HCT116 (cell line): Measurements from ENCODE around the gene KCNN3. TPM values are rescaled to one million over a fixed set of nuclear protein-coding genes. Genes with fewer than 3 reads are reported as not detected.

Experiments used
- ATAC-seq: fragments of 200-7000 bp; cut with Tn5 transposase; 2 replicates; pipeline ENCODE4 v1.9.1; 2020; ENCODE audit warnings: mild to moderate bottlenecking, moderate library complexity
- BruUV-seq: library from RNA; stranded (reverse); fragments of 400-500 nt; replicated peaks from 2 replicates; lab custom pipeline; 2021; lab: Mats Ljungman, UMichigan
- CTCF ChIA-PET: fragments of 300-600 bp; sonication (Branson Sonifier 250); formaldehyde crosslinking; loops from one replicate; lab custom pipeline; 2021; ENCODE audit warnings: antibody characterized with exemption; lab: Charles Lee
- POLR2A ChIA-PET: fragments of 300-600, 350-600 bp; sonication (Branson Sonifier 250); formaldehyde crosslinking; loops from one replicate; lab custom pipeline; 2021; ENCODE audit warnings: antibody characterized with exemption; lab: Charles Lee
- RAD21 ChIA-PET, 2 experiments: fragments of 300-600 bp; sonication (Branson Sonifier 250); formaldehyde crosslinking; loops; one replicate each; lab custom pipeline; 2023; ENCODE audit warnings: low total read pairs in 2 of 2; ENCODE audit not compliant: uncharacterized antibody in 2 of 2, unreplicated experiment in 2 of 2, low non-redundant PET in 1 of 2; lab: Charles Lee
- DNase-seq: peaks from one replicate; pipeline ENCODE4 v3.0.0-alpha.2; 2010; ENCODE audit warnings: low read depth, low spot score
- H2AFZ ChIP-seq: fragments of 200-600 bp; shearing (Covaris generic), sonication (generic); 2 replicates; pipeline ENCODE4 v1.6.1; 2017; ENCODE audit warnings: low read depth, mixed run types, mixed read lengths, antibody characterized with exemption, low read length; ENCODE audit not compliant: poor library complexity, severe bottlenecking
- H3K27ac ChIP-seq: 2 replicates; pipeline ENCODE4 v1.5.1; 2012; ENCODE audit warnings: low read depth, low read length
- H3K27me3 ChIP-seq: fragments of 200-600 bp; sonication (generic); 2 replicates; pipeline ENCODE4 v1.6.1; 2016; ENCODE audit warnings: mixed run types, low read length, mixed read lengths; ENCODE audit not compliant: insufficient read depth
- H3K36me3 ChIP-seq, 2 experiments: fragments of 200-500 bp in 1 of 2; fragments of 200-600 bp in 1 of 2; sonication (Bioruptor generic) in 1 of 2; sonication (generic) in 1 of 2; 2 replicates each; pipeline versions ENCODE4 v1.5.1 to v1.6.1; 2014 to 2016; ENCODE audit warnings: low read length in 2 of 2, inconsistent platforms in 1 of 2, mixed read lengths in 1 of 2, mixed run types in 1 of 2; ENCODE audit not compliant: insufficient read depth in 2 of 2, control insufficient read depth in 1 of 2
- H3K4me1 ChIP-seq, 2 experiments: fragments of 200-600 bp in 1 of 2; sonication (generic) in 1 of 2; 2 replicates each; pipeline versions ENCODE4 v1.5.1 to v1.6.1; 2012 to 2017; ENCODE audit warnings: low read length in 2 of 2, inconsistent platforms in 1 of 2, mild to moderate bottlenecking in 1 of 2, mixed read lengths in 1 of 2, mixed run types in 1 of 2, moderate library complexity in 1 of 2; ENCODE audit not compliant: insufficient read depth in 2 of 2, control insufficient read depth in 1 of 2
- H3K4me2 ChIP-seq: fragments of 200-600 bp; sonication (generic); 2 replicates; pipeline ENCODE4 v1.6.1; 2017; ENCODE audit warnings: mixed run types, low read length, mixed read lengths
- H3K4me3 ChIP-seq, 2 experiments: fragments of 200-600 bp in 1 of 2; sonication (generic) in 1 of 2; replicated peaks in 1 of 2; 2 replicates each; pipeline ENCODE4 v1.5.1; 2011 to 2016; ENCODE audit warnings: low read length in 2 of 2, control low read depth in 1 of 2, low read depth in 1 of 2, mild to moderate bottlenecking in 1 of 2, mixed read lengths in 1 of 2, mixed run types in 1 of 2
- H3K79me2 ChIP-seq: fragments of 200-600 bp; sonication (generic); 2 replicates; pipeline ENCODE4 v1.6.1; 2017; ENCODE audit warnings: mild to moderate bottlenecking, mixed run types, low read length, moderate library complexity, mixed read lengths; ENCODE audit not compliant: insufficient read depth
- H3K9ac ChIP-seq: fragments of 200-600 bp; sonication (generic); 2 replicates; pipeline ENCODE4 v1.6.1; 2016; ENCODE audit warnings: low read length, mixed read lengths
- H3K9me2 ChIP-seq: fragments of 200-600 bp; sonication (generic), shearing (Covaris generic); 2 replicates; pipeline ENCODE4 v1.6.1; 2017; ENCODE audit warnings: mixed run types, mild to moderate bottlenecking, moderate library complexity; ENCODE audit not compliant: insufficient read depth
- H3K9me3 ChIP-seq, 2 experiments: fragments of 200-500 bp in 1 of 2; fragments of 200-600 bp in 1 of 2; sonication (Bioruptor generic) in 1 of 2; sonication (generic) in 1 of 2; 2 replicates each; pipeline ENCODE4 v1.6.1; 2014 to 2017; ENCODE audit warnings: low read length in 2 of 2, mixed read lengths in 2 of 2, inconsistent platforms in 1 of 2, low read depth in 1 of 2, mild to moderate bottlenecking in 1 of 2, mixed run types in 1 of 2, moderate library complexity in 1 of 2; ENCODE audit not compliant: control insufficient read depth in 1 of 2, insufficient read depth in 1 of 2
- H4K20me1 ChIP-seq: fragments of 200-600 bp; sonication (generic), shearing (Covaris generic); 2 replicates; pipeline ENCODE4 v1.6.1; 2017; ENCODE audit warnings: mixed run types, mild to moderate bottlenecking, moderate library complexity; ENCODE audit not compliant: insufficient read depth
- CEBPB ChIP-seq: IDR thresholded peaks from 2 replicates; pipeline ENCODE4 v1.6.1; 2012; ENCODE audit warnings: low read depth
- FOSL1 ChIP-seq: IDR thresholded peaks from 2 replicates; pipeline ENCODE4 v1.6.1; 2012; ENCODE audit warnings: low read depth
- MAX ChIP-seq: IDR thresholded peaks from 2 replicates; pipeline ENCODE4 v1.6.1; 2012
- RAD21 ChIP-seq: IDR thresholded peaks from 2 replicates; pipeline ENCODE4 v1.6.1; 2012; ENCODE audit warnings: low read depth, mild to moderate bottlenecking
- REST ChIP-seq: IDR thresholded peaks from 2 replicates; pipeline ENCODE4 v1.6.1; 2012; ENCODE audit warnings: low read depth
- SIN3A ChIP-seq: IDR thresholded peaks from 2 replicates; pipeline ENCODE4 v1.6.1; 2012; ENCODE audit warnings: low read depth
- ZFX ChIP-seq: fragments of 450-650 bp; IDR thresholded peaks from 2 replicates; pipeline ENCODE4 v1.6.1; 2017
- intact Hi-C: fragments of 100-400 bp; cut with micrococcal nuclease; formaldehyde crosslinking; loops from 2 replicates; pipeline ENCODE4 v1.10.0; 2022
- total RNA-seq: library from RNA; stranded (reverse); gene quantifications from one replicate; pipeline ENCODE4 v1.2.1, GENCODE V29; 2021; ENCODE audit not compliant: unreplicated experiment

KCNN3 gene
- total RNA-seq, 1 experiment from 2014 or later, result 1.1 TPM

DNA sequence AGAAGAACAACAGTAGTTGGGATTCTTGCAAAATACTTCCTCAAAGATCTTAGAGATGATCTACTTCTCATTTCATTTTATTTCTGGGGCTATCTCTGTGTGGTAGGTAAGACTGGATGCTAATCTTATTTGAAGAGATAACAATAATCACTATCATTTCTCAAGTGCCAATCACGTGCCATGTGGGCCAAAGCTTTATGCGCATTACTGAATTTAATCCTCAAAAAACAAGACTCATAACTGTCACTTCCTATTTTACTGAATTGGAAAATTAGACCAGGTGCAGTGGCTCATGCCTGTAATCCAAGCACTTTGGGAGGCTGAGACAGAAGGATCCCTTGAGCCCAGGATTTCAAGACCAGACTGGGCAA is 121.7 kb downstream of the KCNN3 start:
- DNase-seq (no peak), ATAC-seq (no peak)
- H3K4me1 ChIP-seq, result peaks cover 0 to 8% of the 10 kb centered on the region in 2 experiments; a peak in 1 of 4 replicates
- H3K9ac ChIP-seq, result no peak overlapping the region
- H3K36me3 ChIP-seq, result no peaks in the 10 kb centered on the region
- CTCF ChIA-PET, result interaction anchor here (0.8 to 1.5 kb wide), 4 partner anchors 12 to 79 kb away, joined by 3 to 4 read pairs (median 4); no protein-coding TSS in a partner anchor
- RAD21 ChIA-PET, result no interaction called here
- TF ChIP-seq CEBPB (no peak), RAD21 (no peak), FOSL1 (no peak), REST (no peak), MAX (no peak), SIN3A (no peak), ZFX (no peak)
- intact Hi-C loops, result loop anchor here (2.0 to 5.0 kb wide), 2 partner anchors 190 to 266 kb away; partner anchors contain the start of gene UBE2Q1
- no peak overlapping the region for H3K4me2 ChIP-seq
- no TSS peak for BruUV-seq
- no peaks in the 10 kb centered on the region for H3K9me2 ChIP-seq
- H4K20me1 ChIP-seq, result no peaks in the 10 kb centered on the region
- H2AFZ ChIP-seq, result no peak overlapping the region
- H3K27ac ChIP-seq, result no peak overlapping the region
- no peak overlapping the region for H3K4me3 ChIP-seq
- H3K27me3 ChIP-seq, result peaks cover 3% of the 10 kb centered on the region; the same call in 1 of the 2 replicates
- no peaks in the 10 kb centered on the region for H3K79me2 ChIP-seq
- H3K9me3 ChIP-seq, result no peaks in the 10 kb centered on the region
- POLR2A ChIA-PET, result interaction anchor here (0.9 kb wide), 1 partner anchor 79 kb away, joined by 3 read pairs; no protein-coding TSS in a partner anchor
